ENCODE data around the gene WWOX.

- TF ChIP-seq GABPB1 (CRISPR knock-in tag; IDR thresholded peaks at IDR 0.05) (no peak), XRCC5 (optimal IDR thresholded peaks at IDR 0.05; ENCODE audit: low read length) (no peak), ZNF543 (CRISPR knock-in tag; IDR thresholded peaks at IDR 0.05) (no peak), ZFP36 (IDR thresholded peaks at IDR 0.05; ENCODE audit: borderline replicate concordance, low read depth, low read length, partially characterized antibody) (no peak), RFX5 (IDR thresholded peaks at IDR 0.05; ENCODE audit: low read depth, low read length) (no peak), MAX (IDR thresholded peaks at IDR 0.05) (no peak), ZNF629 (CRISPR knock-in tag; conservative IDR thresholded peaks at IDR 0.05) (no peak)
Measured at GRCh38 chr16:78439646-78440045, 340.2 kb downstream of the WWOX start.
